Hepatocyte (in vitro differentiated cells): ENCODE data around the gene COX5B. TPM values are rescaled to one million over a fixed set of nuclear protein-coding genes. Genes with fewer than 3 reads are reported as not detected.

Source experiments
- DNase-seq: peaks from one replicate; pipeline ENCODE4 v3.0.0-alpha.2; 2016; ENCODE audit warnings: low spot score
- H2AFZ ChIP-seq: fragments of 200-600 bp; sonication (generic); 2 replicates; pipeline ENCODE4 v1.6.0; 2016; ENCODE audit warnings: antibody characterized with exemption, mild to moderate bottlenecking
- H3K27ac ChIP-seq: fragments of 200-600 bp; sonication (generic); 2 replicates; pipeline ENCODE4 v1.5.1; 2016; ENCODE audit warnings: mild to moderate bottlenecking
- H3K27me3 ChIP-seq: fragments of 200-600 bp; sonication (generic); 2 replicates; pipeline ENCODE4 v1.6.1; 2016
- H3K36me3 ChIP-seq: fragments of 200-600 bp; sonication (generic); replicated peaks from 2 replicates; pipeline ENCODE4 v1.5.1; 2016; ENCODE audit warnings: low read depth; ENCODE audit not compliant: insufficient read depth
- H3K4me1 ChIP-seq: fragments of 200-600 bp; sonication (generic); 2 replicates; pipeline ENCODE4 v1.5.1; 2016; ENCODE audit warnings: mild to moderate bottlenecking, moderate library complexity; ENCODE audit not compliant: insufficient read depth
- H3K4me2 ChIP-seq: fragments of 200-600 bp; sonication (generic); 2 replicates; pipeline ENCODE4 v1.6.0; 2016
- H3K4me3 ChIP-seq: fragments of 200-600 bp; sonication (generic); 2 replicates; pipeline ENCODE4 v1.5.1; 2016; ENCODE audit warnings: mild to moderate bottlenecking
- H3K79me2 ChIP-seq: fragments of 200-600 bp; sonication (generic); 2 replicates; pipeline ENCODE4 v1.6.0; 2017; ENCODE audit warnings: mild to moderate bottlenecking
- H3K9me2 ChIP-seq: fragments of 200-600 bp; sonication (generic); replicated peaks from 2 replicates; pipeline ENCODE4 v1.6.0; 2017; ENCODE audit warnings: mild to moderate bottlenecking; ENCODE audit not compliant: insufficient read depth
- H3K9me3 ChIP-seq: fragments of 200-600 bp; sonication (generic); 2 replicates; pipeline ENCODE4 v1.5.1; 2016; ENCODE audit warnings: low read depth, mild to moderate bottlenecking
- H4K20me1 ChIP-seq: fragments of 200-600 bp; sonication (generic); 2 replicates; pipeline ENCODE4 v1.6.0; 2016; ENCODE audit warnings: mild to moderate bottlenecking; ENCODE audit not compliant: insufficient read depth, poor library complexity, severe bottlenecking
- EZH2 ChIP-seq: fragments of 200-600 bp; sonication (generic); IDR thresholded peaks from 2 replicates; pipeline ENCODE4 v1.6.1; 2016; ENCODE audit warnings: antibody characterized with exemption, mild to moderate bottlenecking, borderline replicate concordance
- EZH2phosphoT487 ChIP-seq: fragments of 200-600 bp; sonication (generic); IDR thresholded peaks from one replicate; pipeline ENCODE4 v1.6.1; 2018; ENCODE audit warnings: antibody characterized with exemption, mild to moderate bottlenecking, low read depth, moderate library complexity; ENCODE audit not compliant: unreplicated experiment, severe bottlenecking
- WGBS: methylation state at CpG from one replicate; pipeline ENCODE4 v1.1.6; 2016; ENCODE audit warnings: low lambda C conversion rate; ENCODE audit errors: missing lambda C conversion rate; 5-methylcytosine and 5-hydroxymethylcytosine counted together
- polyA plus RNA-seq: library from polyadenylated mRNA; unstranded; fragments of >200 nt; fragmentation: Nextera tagmentation; extraction: Ambion mirVana; gene quantifications from 2 replicates; pipeline ENCODE4 v1.2.1, GENCODE V29; 2016
- total RNA-seq: library from RNA; depleted of rRNA; stranded (reverse); fragments of >200 nt; gene quantifications from 2 replicates; pipeline ENCODE4 v1.2.3, GENCODE V29; 2014
- TF ChIP-seq, protein P1 (sequence below): fragments of 200-600 bp; sonication (generic); IDR thresholded peaks from 2 replicates; pipeline ENCODE4 v1.5.1; 2016; ENCODE audit warnings: antibody characterized with exemption, mild to moderate bottlenecking; ENCODE audit not compliant: poor library complexity

COX5B gene
- total and polyA plus RNA-seq, 2 experiments from 2014 or later, result 210 to 495 TPM

DNA sequence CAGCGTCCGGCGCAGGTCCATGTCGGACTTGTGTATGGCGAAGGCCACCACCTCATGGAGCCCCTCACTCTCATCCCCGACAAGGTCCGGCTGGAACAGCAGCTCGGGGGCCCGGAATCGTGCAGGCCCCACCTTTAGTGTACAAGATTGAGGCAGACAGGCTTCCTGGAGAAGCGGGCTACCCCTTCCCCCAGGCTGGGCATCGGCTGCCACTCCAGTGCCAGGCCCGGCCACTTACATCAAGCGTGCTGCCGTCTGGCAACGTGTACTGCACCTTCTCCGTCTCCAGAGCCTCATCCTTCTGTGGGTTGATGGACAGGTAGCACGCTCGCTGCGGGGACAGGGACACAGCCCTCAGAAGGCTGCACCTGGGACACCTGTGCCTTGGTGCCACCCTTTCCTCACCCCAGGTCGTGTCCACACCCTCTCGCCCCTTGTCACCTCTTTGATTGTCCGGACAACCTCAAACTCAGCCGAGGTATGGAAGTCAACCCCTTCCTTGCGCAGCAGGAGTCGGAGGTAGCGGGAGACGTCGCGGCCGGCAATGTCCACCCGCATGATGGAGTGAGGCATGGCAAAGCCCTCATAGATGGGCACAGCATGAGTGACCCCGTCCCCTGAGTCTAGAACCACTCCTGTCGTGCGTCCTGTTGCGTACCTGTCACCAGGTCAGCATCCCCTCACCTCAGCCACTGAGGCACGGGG is 12.3 kb downstream of the COX5B start:
- H3K4me2 ChIP-seq, result no peak overlapping the region
- no peaks in the 10 kb centered on the region for H3K27me3 ChIP-seq
- H3K36me3 ChIP-seq, result no peaks in the 10 kb centered on the region
- peaks cover 24% of the 10 kb centered on the region for H3K79me2 ChIP-seq
- peaks cover 11% of the 10 kb centered on the region for H3K4me1 ChIP-seq
- no peak overlapping the region for H3K4me3 ChIP-seq
- DNase-seq, result no peak
- no peak overlapping the region for H2AFZ ChIP-seq
- H3K27ac ChIP-seq, result no peak overlapping the region
- no peaks in the 10 kb centered on the region for H3K9me3 ChIP-seq
- TF ChIP-seq EZH2 (no peak), EZH2phosphoT487 (no peak)
- TF ChIP-seq, protein P1, sequence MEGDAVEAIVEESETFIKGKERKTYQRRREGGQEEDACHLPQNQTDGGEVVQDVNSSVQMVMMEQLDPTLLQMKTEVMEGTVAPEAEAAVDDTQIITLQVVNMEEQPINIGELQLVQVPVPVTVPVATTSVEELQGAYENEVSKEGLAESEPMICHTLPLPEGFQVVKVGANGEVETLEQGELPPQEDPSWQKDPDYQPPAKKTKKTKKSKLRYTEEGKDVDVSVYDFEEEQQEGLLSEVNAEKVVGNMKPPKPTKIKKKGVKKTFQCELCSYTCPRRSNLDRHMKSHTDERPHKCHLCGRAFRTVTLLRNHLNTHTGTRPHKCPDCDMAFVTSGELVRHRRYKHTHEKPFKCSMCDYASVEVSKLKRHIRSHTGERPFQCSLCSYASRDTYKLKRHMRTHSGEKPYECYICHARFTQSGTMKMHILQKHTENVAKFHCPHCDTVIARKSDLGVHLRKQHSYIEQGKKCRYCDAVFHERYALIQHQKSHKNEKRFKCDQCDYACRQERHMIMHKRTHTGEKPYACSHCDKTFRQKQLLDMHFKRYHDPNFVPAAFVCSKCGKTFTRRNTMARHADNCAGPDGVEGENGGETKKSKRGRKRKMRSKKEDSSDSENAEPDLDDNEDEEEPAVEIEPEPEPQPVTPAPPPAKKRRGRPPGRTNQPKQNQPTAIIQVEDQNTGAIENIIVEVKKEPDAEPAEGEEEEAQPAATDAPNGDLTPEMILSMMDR, result no peak
- peaks cover 7% of the 10 kb centered on the region for H4K20me1 ChIP-seq
- no peaks in the 10 kb centered on the region for H3K9me2 ChIP-seq
- WGBS, result 99% methylated on average over 37 of the region's 37 CpGs

DNA sequence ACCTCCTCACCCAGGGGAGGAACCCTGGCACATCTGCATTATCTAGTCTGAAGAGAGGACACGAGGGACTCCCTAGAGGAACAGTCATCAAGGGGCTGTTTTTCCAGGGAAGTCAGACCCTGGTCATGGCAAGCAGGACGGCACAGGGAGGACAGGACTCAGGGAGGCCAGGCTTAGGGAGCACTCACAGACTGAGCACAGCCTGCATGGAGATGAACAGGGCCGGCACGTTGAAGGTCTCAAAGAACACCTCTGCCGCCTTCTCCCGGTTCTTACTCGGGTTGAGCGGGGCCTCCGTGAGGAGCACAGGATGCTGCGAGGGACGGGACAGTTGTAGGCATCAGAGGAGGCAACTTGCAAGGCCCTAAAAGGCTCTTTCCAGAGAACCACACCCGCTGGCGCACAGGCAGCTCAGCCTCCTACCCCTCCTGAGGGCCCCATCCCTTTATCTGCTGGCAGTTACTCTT is 12.9 kb downstream of the COX5B start:
- Histone ChIP-seq H3K36me3 (no peaks in the 10 kb centered on the region), H3K4me3 (no peak overlapping the region), H4K20me1 (peaks cover 7% of the 10 kb centered on the region), H3K9me2 (no peaks in the 10 kb centered on the region), H2AFZ (no peak overlapping the region), H3K4me1 (peaks cover 11% of the 10 kb centered on the region), H3K9me3 (no peaks in the 10 kb centered on the region), H3K27ac (no peak overlapping the region), H3K27me3 (no peaks in the 10 kb centered on the region), H3K4me2 (no peak overlapping the region), H3K79me2 (peaks cover 24% of the 10 kb centered on the region)
- no peak for DNase-seq
- WGBS, result 95% methylated on average over 13 of the region's 13 CpGs
- TF ChIP-seq EZH2phosphoT487 (no peak), EZH2 (no peak)
- TF ChIP-seq, protein P1, result no peak

DNA sequence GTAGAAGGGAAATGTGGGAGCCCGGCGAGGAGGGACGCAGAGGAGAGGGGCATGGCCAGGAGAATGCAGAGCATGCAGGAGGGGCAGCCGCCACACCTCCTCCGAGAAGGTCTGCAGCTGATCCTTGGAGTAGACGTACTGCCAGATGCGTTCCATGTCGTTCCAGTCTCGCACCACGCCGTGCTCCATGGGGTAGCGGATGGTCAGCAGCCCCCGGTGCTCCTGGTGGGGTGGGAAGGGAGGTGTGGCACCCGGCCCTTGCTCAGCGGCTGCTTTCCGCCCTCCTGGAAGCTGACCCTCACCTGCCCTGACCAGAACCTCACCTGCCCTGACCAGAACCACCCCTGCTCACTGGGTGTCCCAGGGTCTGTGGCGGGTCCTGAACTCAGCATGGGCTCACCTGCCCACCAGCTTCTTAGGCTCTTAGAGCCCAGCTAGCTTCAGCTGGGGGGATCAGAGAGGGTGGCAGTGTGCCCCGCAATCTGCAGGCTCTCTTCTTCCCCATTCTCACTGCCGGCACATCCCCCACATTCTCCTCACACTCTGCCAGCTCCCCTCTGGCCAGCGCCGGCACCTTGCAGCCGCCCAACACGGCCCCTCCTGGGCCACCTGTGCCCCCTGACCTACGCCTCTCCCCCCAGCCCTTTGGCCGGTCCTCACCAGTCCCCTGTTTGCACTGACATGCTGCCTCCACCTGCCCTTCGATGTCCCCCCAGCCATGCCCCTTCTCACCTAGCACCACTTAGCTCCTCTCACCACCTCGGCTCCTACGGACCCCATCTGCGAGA is 13.6 kb downstream of the COX5B start:
- TF ChIP-seq EZH2phosphoT487 (no peak), EZH2 (no peak)
- TF ChIP-seq, protein P1, result no peak
- Histone ChIP-seq H2AFZ (no peak overlapping the region), H3K4me1 (peaks cover 11% of the 10 kb centered on the region), H3K9me3 (no peaks in the 10 kb centered on the region), H3K9me2 (no peaks in the 10 kb centered on the region), H3K4me2 (no peak overlapping the region), H4K20me1 (peaks cover 7% of the 10 kb centered on the region), H3K4me3 (no peak overlapping the region), H3K79me2 (peaks cover 24% of the 10 kb centered on the region), H3K27me3 (no peaks in the 10 kb centered on the region), H3K36me3 (no peaks in the 10 kb centered on the region), H3K27ac (no peak overlapping the region)
- no peak for DNase-seq
- 97% methylated on average over 19 of the region's 29 CpGs for WGBS
